Mucosa of stomach (tissue), 1 donor: Measurements from ENCODE around the gene COQ8B.

ENCODE experiments used
- H3K27me3 ChIP-seq: one replicate; pipeline ENCODE4 v1.7.0; 2013; ENCODE audit warnings: mild to moderate bottlenecking, low read length; ENCODE audit not compliant: control insufficient read depth, insufficient read depth
- H3K36me3 ChIP-seq: one replicate; pipeline ENCODE4 v1.7.0; 2013; ENCODE audit warnings: low read length; ENCODE audit not compliant: control insufficient read depth, insufficient read depth
- H3K4me1 ChIP-seq: one replicate; pipeline ENCODE4 v1.7.0; 2013; ENCODE audit warnings: mild to moderate bottlenecking, low read length; ENCODE audit not compliant: control insufficient read depth, insufficient read depth
- H3K4me3 ChIP-seq: one replicate; pipeline ENCODE4 v1.7.0; 2013; ENCODE audit warnings: low read length
- H3K9ac ChIP-seq: one replicate; pipeline ENCODE4 v1.7.0; 2013; ENCODE audit warnings: mild to moderate bottlenecking, low read length, moderate library complexity
- H3K9me3 ChIP-seq: one replicate; pipeline ENCODE4 v1.7.0; 2013; ENCODE audit warnings: mild to moderate bottlenecking, low read length, moderate library complexity; ENCODE audit not compliant: control insufficient read depth
- donor health status: Pancreatic carcinoma.

COQ8B gene

DNA sequence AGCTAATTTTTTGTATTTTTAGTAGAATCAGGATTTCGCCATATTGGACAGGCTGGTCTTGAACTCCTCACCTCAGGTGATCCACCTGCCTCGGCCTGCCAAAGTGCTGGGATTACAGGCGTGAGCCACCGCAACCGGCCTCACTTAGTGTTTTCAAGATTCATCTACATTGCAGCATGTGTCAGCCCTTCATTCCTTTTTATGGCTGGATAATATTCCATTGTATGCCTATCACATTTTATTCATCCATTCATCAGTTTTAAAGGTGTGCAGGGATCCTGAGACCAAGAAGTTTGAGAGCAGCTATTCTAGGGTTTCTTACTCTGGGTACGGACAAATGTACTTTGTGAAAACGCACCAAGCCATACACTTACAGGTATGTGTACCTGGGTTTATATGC lies 9.1 kb downstream of the COQ8B start:
- no peak overlapping the region for H3K4me3 ChIP-seq
- H3K36me3 ChIP-seq = peaks cover 1% of the 10 kb centered on the region
- H3K4me1 ChIP-seq = no peaks in the 10 kb centered on the region
- no peak overlapping the region for H3K9ac ChIP-seq
- no peaks in the 10 kb centered on the region for H3K9me3 ChIP-seq
- no peaks in the 10 kb centered on the region for H3K27me3 ChIP-seq

DNA sequence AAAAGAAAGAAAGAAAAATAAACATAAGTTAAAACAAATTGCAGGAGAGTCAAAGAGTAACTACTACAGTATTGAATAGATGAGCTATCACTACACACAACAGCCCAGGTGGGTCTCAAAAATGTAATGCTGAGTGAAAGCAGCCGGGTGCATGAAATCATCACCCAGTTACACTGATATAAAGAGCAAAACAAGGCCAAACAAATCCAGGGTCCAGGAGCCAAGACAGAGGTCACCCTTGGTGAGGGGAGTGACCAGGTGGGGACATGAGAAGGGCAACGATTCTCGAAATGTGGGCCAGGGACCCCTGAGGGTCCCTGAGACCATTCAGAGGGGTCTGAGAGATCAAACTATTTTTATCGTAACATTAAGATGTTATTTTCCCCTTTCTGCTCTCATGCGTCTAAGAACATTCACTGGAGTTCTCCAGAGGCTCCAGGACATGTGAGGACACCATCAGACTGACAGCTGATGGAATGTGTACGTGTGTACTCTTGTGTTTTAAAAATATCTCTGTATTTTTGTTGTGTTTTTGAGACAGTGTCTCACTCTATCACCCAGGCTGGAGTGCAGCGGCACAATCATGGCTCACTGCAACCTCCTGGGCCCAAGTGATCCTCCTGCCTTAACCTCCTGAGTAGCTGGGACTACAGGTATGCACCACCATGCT lies 10.6 kb downstream of the COQ8B start:
- no peaks in the 10 kb centered on the region for H3K9me3 ChIP-seq
- H3K9ac ChIP-seq = no peak overlapping the region
- H3K36me3 ChIP-seq = peaks cover 16% of the 10 kb centered on the region
- no peaks in the 10 kb centered on the region for H3K27me3 ChIP-seq
- H3K4me3 ChIP-seq = no peak overlapping the region
- H3K4me1 ChIP-seq = no peaks in the 10 kb centered on the region

DNA sequence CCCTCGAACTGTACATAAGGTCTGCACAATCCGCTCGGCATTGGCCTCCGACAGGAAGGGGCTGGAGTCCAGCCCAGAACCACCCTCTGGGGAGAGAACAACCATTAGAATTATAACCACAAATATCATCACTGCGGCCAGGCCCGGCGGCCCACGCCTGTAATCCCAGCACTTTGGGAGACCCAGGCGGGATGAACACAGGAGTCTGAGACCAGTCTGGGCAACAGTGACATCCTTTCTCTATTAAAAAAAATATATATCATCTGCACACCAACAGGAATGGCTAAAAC lies 11.4 kb downstream of the COQ8B start:
- Histone ChIP-seq H3K4me1 (no peaks in the 10 kb centered on the region), H3K36me3 (peaks cover 16% of the 10 kb centered on the region), H3K4me3 (no peak overlapping the region), H3K27me3 (no peaks in the 10 kb centered on the region), H3K9me3 (no peaks in the 10 kb centered on the region), H3K9ac (no peak overlapping the region)

DNA sequence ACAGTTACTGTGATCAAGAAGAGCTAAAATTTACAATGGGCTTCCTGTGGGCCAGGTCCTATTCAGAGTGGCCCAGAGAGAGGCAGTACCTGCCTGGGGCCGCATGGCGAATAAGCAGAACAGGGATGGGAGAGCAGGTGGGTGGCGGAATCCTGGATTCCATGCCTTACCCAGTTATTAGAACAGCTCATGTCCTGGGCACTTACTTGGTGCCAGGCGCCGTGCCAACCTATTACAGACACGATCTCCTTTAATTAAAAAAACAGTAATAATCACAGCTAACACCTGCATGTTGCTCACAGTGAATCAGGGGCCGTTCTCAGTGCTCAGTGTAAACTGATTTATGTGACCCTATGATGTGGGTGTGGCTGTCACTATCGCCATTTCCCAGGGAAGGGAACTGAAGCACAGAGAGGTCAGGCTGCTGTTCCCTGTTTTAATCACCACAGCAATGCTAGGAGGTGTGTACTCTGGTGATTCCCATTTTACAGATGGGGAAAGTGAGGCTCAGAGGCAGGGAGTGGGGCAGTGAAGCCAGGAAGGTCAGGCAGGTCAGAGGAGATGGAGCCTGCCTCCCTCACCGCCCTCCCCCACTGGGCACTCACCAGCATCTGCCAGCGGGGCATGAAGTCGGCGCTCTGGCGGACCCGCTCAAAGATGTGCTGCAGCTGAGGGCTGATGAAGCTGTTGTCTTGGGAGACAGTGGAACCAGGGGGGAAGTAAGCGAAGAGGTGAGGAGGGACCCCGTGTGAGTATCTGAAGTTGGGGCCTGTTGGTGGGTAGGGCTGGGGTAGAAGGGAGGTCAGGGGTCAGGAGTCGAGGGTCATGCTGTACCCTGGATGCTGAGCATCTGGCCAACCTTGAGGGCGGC lies 12.0 kb downstream of the COQ8B start:
- Histone ChIP-seq H3K4me3 (no peak overlapping the region), H3K36me3 (peaks cover 20% of the 10 kb centered on the region), H3K9me3 (no peaks in the 10 kb centered on the region), H3K4me1 (no peaks in the 10 kb centered on the region), H3K9ac (no peak overlapping the region), H3K27me3 (no peaks in the 10 kb centered on the region)

DNA sequence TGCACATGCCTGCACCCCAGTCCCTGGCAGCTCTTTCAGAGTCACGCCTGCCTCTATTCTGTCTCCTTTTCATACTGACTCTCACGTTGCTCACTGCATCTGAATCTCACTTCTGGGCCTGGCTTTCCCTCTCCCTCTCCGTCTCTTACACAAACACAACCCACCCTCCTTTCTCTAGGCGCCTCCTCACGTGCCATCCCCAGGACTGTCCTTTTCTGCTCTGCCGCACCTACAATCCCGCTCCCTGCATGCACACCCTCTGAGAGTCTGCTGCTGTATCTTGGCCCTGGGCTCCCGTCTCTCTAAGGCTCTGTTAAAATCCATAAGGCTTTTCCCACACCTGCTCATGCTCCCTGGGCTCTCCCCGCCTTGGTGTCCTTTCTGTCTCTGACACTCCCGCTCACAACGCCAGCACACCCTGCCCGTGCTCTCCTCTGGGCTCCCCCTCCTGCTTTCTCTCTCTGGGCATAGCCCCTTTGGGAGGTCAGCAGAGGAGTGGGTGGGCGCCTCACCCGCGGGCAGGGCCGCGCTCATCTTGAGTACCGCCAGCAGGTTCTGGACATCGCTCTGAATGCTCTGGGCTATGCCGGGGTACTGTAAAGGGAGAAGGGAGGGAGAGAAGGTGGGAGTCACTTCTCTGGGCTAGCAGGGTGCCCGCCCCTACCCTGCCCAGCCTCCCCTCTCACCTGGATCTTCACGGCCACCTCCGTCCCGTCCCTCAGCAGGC lies 13.5 kb downstream of the COQ8B start:
- Histone ChIP-seq H3K4me3 (no peak overlapping the region), H3K36me3 (peaks cover 24% of the 10 kb centered on the region), H3K4me1 (no peaks in the 10 kb centered on the region), H3K9me3 (no peaks in the 10 kb centered on the region), H3K9ac (no peak overlapping the region), H3K27me3 (no peaks in the 10 kb centered on the region)

DNA sequence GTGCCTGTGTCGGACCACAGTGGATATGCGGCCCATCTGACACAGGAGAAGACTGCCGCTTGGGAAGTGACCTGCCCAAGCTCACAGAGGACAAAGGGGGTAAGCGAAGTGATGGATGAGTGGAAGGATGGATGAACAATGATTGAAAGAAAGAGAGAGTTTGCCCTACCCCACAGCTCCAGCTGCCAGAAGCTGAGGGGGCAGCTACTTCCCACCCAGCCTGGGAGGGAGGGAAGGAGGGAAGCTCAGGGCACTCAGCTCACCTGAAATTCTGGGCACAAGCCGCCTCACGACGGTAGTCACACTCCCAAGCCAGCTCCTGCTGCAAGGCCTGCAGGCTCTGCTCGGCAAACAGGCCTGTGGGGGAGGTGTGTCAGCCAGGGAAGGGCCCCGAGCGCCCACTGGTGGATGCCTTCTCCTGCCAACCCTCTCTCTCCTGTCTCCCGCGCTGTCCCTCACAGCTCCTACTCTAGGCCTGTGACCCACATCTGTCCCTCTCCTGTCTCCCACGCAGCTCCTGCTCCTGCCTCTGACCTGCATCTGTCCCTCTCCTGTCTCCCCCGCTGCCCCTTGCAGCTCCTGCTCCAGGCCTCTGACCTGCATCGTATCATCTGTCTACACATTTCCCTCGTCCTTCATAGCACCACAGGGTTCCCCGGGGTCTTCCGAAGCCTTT lies 14.2 kb downstream of the COQ8B start:
- no peaks in the 10 kb centered on the region for H3K4me1 ChIP-seq
- no peak overlapping the region for H3K9ac ChIP-seq
- peaks cover 24% of the 10 kb centered on the region for H3K36me3 ChIP-seq
- H3K27me3 ChIP-seq = no peaks in the 10 kb centered on the region
- no peak overlapping the region for H3K4me3 ChIP-seq
- H3K9me3 ChIP-seq = no peaks in the 10 kb centered on the region

DNA sequence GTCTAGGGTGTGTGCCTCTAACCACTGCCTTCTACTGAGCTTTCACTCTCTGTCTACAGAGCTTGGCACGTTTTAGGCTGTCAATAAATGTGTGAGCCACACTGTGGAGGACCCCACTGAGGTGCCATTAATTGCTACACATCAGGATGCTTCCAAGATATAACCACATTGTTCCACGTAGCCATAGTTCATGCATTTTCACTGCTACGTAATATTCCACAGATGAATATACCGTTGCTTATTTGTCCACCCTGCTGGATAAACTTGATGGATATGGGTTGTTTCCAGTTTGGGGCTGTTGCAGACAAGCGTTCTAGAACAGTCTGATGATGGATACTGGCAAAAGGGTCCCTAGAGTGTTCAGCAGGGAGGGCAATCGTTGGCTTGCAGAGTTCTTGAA lies 14.9 kb downstream of the COQ8B start:
- Histone ChIP-seq H3K4me1 (no peaks in the 10 kb centered on the region), H3K27me3 (no peaks in the 10 kb centered on the region), H3K9me3 (no peaks in the 10 kb centered on the region), H3K4me3 (no peak overlapping the region), H3K36me3 (peaks cover 24% of the 10 kb centered on the region), H3K9ac (no peak overlapping the region)

DNA sequence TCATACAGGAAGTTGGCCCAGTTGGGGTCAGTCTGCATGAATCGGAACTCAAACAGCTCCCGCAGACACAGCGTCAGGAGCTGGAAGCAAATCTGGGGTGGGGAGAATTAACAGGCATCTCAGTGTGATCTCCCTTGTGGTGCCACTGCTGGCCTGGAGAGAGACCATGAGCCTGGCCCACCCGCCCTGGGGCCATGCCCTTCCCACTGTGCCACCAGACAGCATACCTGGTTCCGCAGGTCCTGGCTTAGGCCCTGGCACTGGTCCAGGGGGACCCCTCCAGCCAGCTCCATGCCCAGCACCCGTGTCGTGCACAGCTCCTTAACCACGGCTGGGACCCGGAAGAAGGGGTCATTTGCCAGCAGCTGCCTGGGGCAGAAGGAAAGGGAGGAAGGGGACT lies 16.6 kb downstream of the COQ8B start:
- Histone ChIP-seq H3K27me3 (no peaks in the 10 kb centered on the region), H3K36me3 (peaks cover 32% of the 10 kb centered on the region), H3K9ac (no peak overlapping the region), H3K4me3 (no peak overlapping the region), H3K9me3 (no peaks in the 10 kb centered on the region), H3K4me1 (no peaks in the 10 kb centered on the region)

DNA sequence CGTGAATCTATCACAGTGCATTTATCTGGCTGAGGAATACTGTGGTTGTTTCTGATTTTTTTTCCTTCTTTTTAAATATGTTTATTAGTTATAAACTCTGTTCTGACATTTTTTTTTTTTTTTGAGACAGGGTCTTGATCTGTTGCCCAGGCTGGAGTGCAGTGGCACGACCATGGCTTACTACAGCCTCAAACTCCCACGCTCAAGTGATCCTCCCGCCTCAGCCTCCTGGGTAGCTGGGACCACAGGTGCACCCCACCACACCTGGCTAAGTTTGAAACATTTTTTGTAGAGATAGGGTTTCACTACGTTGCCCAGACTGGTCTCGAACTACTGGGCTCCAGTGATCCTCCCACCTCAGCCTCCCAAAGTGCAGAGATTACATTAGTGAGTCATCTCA lies 19.7 kb downstream of the COQ8B start:
- Histone ChIP-seq H3K36me3 (peaks cover 24% of the 10 kb centered on the region), H3K4me3 (no peak overlapping the region), H3K27me3 (no peaks in the 10 kb centered on the region), H3K9ac (no peak overlapping the region), H3K4me1 (no peaks in the 10 kb centered on the region), H3K9me3 (no peaks in the 10 kb centered on the region)

DNA sequence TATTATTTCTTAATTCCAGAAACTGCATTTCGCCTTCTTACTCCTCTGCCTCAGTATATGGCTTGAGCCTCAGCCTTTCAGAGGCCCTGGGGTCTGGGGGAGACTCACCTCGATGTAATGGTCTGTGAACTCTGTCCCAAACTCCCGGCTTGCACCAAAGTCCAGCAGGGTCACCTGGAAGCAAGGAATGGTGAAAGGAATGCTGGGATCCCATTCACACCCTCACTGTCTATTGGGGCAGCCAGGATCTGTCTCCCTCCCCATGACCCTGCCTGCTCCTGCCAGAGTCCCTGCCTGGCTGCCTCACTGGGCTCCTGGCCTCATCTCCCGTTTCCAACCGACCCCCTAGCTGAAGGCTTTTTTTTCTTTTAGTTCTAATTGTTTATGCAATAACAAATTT lies 20.8 kb downstream of the COQ8B start:
- H3K4me3 ChIP-seq = no peak overlapping the region
- no peak overlapping the region for H3K9ac ChIP-seq
- H3K36me3 ChIP-seq = peaks cover 16% of the 10 kb centered on the region
- H3K27me3 ChIP-seq = no peaks in the 10 kb centered on the region
- H3K4me1 ChIP-seq = peaks cover 4% of the 10 kb centered on the region
- no peaks in the 10 kb centered on the region for H3K9me3 ChIP-seq

DNA sequence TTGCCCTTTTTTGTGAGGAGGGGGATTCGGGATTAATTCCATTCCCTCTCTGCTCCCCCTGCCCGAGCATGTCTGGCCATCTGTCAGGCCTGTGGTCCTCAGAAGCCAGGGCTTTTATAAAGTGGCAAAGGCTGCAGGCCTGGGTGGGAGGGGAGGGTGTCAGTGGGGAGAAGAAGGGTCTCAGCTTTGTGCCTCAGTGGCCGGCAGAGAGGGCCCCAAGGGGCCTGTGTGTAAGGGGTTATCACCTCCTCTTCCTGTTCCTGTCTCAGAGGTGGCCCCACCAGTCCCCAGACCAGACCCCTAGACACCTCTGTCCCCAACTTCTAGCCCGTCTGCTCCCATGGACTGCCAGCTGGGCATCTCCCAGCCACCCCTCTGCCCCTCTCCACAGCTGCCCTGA lies 22.8 kb downstream of the COQ8B start:
- Histone ChIP-seq H3K4me1 (peaks cover 12% of the 10 kb centered on the region), H3K4me3 (no peak overlapping the region), H3K36me3 (peaks cover 8% of the 10 kb centered on the region), H3K27me3 (no peaks in the 10 kb centered on the region), H3K9me3 (no peaks in the 10 kb centered on the region), H3K9ac (no peak overlapping the region)
